NCI-H82 (cell line): Measurements from ENCODE around the gene PTX4.

ENCODE experiments used
- DNase-seq: peaks from one replicate; lab custom pipeline; 2025; lab: John Stamatoyannopoulos, UW

Gene PTX4

GRCh38 chr16:1459967-1460366 is 28.8 kb downstream of the PTX4 start:
- no peak for DNase-seq

- DNase-seq = no peak
These were observed 29.8 kb downstream of the PTX4 start for GRCh38 chr16:1458977-1459341.

- DNase-seq = no peak
These were observed 30.3 kb downstream of the PTX4 start for GRCh38 chr16:1458336-1458976.

GRCh38 chr16:1457489-1458245 is 31.1 kb downstream of the PTX4 start:
- no peak for DNase-seq

- no peak for DNase-seq
These were observed 31.8 kb downstream of the PTX4 start for GRCh38 chr16:1456951-1457350.

- DNase-seq = no peak
These were observed 33.3 kb downstream of the PTX4 start for GRCh38 chr16:1455190-1456171.

GRCh38 chr16:1454561-1454960 is 34.2 kb downstream of the PTX4 start:
- DNase-seq = no peak

- DNase-seq = no peak
These were observed 35.4 kb downstream of the PTX4 start for GRCh38 chr16:1453316-1453715.

- DNase-seq = no peak
These were observed 36.2 kb downstream of the PTX4 start for GRCh38 chr16:1452530-1452929.

GRCh38 chr16:1451702-1452392 is 36.9 kb downstream of the PTX4 start:
- DNase-seq = no peak

GRCh38 chr16:1450841-1451240 is 37.9 kb downstream of the PTX4 start:
- DNase-seq = no peak

- no peak for DNase-seq
These were observed 38.5 kb downstream of the PTX4 start for GRCh38 chr16:1450218-1450617.

GRCh38 chr16:1449201-1449788 is 39.4 kb downstream of the PTX4 start:
- no peak for DNase-seq

- no peak for DNase-seq
These were observed 40.1 kb downstream of the PTX4 start for GRCh38 chr16:1448536-1449116.

- DNase-seq = no peak
These were observed 40.8 kb downstream of the PTX4 start for GRCh38 chr16:1447965-1448364.

GRCh38 chr16:1446296-1447080 is 42.3 kb downstream of the PTX4 start:
- no peak for DNase-seq

- no peak for DNase-seq
These were observed 43.1 kb downstream of the PTX4 start for GRCh38 chr16:1445518-1446203.

GRCh38 chr16:1444730-1445517 is 43.8 kb downstream of the PTX4 start:
- DNase-seq = no peak
